Stimulated activated CD8-positive, alpha-beta memory T cell treated with anti-CD3 and anti-CD28 coated beads, Interleukin-2, amount 100 ng/mL, for 48 hours (primary cell): ENCODE data around the gene ULK3.

Experiments used
- DNase-seq, 2 donors: peaks; one replicate each; pipeline ENCODE4 v3.0.0-alpha.2; 2020; ENCODE audit warnings: low read depth in 2 of 2

The ULK3 gene

DNA sequence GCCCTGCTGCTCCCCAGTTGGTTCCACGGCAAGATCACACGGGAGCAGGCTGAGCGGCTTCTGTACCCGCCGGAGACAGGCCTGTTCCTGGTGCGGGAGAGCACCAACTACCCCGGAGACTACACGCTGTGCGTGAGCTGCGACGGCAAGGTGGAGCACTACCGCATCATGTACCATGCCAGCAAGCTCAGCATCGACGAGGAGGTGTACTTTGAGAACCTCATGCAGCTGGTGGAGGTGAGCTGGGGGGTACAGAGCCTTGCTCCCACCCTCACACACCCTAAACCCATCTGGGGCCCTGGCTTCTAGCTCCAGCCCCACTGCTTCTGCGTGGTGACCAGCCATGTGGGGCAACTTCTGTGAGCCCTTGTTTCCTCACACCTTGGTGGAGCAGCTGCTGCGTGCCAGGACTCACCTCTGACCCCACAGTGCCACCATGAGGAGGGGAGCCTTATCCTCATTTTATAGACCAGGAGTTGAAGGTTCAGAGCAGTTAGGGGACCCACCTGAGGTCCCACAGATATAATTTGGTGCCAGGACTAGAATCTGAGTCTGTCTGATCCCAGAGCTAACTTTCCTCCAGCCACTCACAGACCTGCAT is 43.6 kb downstream of the ULK3 start:
- no peak for DNase-seq

DNA sequence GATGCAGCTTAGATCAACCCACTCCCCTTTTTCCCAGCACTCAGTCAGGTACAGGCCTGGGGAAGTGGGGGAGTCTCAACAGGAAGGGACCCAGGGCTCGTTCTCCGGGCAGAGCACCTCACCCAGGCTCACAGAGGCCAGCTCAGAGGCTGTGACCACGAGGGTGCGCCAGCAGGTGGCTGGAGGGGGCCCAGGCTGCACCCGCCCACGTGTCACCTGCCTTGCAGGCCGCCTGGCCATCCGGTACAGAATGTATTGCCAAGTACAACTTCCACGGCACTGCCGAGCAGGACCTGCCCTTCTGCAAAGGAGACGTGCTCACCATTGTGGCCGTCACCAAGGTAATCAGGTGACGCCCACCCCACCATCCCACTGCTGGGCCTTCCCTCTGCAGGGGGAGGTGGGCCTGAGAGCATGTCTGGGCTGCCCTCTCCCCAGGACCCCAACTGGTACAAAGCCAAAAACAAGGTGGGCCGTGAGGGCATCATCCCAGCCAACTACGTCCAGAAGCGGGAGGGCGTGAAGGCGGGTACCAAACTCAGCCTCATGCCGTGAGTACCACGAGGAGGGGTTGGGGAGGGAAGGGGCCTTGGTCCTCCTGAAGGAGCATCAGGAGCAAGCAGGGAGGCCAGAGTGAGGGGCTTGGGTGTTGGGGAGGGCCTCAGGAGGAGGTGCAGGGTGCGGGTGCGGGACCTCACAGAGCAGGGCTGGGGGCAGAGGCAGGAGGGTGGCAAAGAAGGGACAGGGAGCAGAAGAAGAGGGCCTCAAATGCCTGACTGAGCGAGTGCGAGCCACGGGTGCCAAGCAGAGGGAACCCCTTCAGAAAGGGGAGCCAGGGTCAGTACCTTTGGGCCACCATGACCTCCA is 44.3 kb downstream of the ULK3 start:
- no peak for DNase-seq

- peak in 1 of 2 donors; percentile 28 for DNase-seq
Measured at GRCh38 chr15:74795966-74796625, 46.9 kb downstream of the ULK3 start.

DNA sequence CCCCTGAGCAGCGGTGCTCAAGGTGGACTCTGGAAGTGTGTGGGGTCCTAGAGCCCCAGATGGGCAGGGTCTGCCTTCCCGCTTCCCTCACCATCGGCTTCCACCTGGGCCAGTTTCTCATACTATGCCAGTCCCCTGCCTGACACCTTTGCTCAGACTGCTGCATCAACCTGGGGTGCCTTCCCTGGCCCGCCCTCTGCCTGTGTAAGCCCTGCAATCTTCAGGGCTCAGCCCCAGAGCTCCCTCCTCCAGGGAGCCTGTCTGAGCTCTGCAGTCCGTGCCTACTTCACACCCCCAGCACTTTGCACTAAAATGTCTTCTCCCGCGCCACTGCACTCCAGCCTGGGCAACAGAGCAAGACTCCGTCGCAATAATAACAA is 48.0 kb downstream of the ULK3 start:
- no peak for DNase-seq

- DNase-seq: no peak
Measured at GRCh38 chr15:74794248-74794969, 48.5 kb downstream of the ULK3 start.

DNA sequence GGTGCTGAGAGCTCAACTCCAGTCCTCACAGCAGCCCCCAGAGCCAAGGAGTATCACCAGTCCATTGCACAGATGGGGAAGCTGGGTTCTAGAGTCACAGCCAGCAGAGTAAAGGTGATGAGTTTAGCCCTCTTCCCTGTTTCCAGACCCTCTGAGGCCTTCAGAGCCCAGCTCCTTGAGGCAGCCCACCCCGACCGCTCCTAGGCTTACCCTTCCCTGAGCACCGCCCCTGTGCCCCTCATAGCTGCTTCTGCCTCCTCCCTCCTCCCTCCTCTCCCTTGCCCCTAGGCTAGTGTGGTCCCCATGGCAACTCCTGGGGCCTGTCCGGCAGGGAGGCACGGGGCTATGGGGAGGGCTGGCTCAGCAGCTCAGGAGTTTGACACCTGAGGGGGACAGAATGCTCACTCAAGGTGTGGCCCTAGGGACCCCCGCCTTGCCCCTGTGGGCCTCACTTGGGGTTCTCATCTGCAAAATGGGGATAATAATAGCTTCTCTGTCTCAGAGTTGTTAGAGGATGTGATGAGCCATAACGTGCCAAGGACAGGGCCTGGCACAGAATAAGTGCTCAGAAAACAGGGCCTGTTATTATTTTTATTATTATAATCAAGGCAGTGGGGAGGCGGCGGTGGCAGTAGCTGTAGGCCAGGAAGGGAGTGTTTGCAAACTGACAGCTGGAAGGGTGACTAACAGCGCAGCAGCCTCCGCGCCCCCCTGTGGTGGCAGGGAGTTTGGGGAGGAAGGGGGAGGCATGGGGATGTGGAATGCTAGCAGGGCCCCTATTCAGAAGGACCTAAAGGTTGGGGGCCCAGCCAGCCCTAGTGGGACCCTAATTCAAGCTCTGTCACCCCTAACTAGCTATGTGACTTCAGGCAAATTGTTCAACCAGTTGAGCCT is 49.6 kb downstream of the ULK3 start:
- peak in 1 of 2 donors; percentile 55 for DNase-seq

GRCh38 chr15:74792227-74793016 is 50.5 kb downstream of the ULK3 start:
- DNase-seq: no peak

GRCh38 chr15:74791667-74792066 is 51.3 kb downstream of the ULK3 start:
- no peak for DNase-seq

- no peak for DNase-seq
Measured at GRCh38 chr15:74791007-74791406, 51.9 kb downstream of the ULK3 start.

- DNase-seq: peak in 1 of 2 donors; percentile 35
Measured at GRCh38 chr15:74790080-74790916, 52.7 kb downstream of the ULK3 start.

DNA sequence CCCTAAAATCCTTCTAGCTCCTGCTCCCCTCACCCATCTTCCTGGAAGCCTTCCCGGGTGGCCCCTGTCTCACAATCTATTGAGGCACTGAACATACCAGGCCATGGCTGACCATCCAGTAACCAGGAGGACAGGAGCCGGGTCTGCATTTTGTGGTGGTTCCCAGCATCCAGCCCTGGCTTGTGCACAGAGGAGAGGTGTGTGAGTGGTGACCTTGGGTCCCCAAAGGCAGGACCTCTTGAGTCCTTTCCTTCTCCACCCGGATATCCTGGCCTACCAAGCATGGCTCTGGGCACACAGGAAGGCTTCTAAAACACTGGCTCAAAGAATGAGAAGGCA is 53.2 kb downstream of the ULK3 start:
- DNase-seq: no peak

DNA sequence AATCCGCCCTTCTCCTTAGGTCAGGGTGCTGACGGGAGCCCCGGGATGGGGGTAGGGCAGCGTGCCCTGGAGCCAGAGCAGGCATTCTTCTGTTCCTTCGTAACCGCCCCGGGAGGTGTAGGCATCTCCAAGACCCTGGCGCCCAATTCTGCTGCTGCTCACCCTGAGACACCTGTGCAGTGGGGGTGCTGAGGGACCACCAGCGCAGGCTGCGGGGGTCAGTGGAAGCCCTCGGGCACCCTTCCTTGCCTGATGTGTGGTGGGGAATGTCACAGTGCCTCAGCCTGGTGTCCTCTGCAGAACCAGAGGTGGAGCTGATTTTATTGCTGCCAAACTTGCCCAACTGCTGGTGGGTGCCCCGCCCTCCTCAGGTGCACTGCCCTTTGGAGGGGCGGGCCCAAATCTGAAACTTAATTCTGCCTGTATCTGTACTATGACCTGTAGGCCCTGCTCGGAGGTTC is 53.8 kb downstream of the ULK3 start:
- DNase-seq: no peak

GRCh38 chr15:74788683-74789151 is 54.2 kb downstream of the ULK3 start:
- peak in 1 of 2 donors; percentile 25 for DNase-seq

- no peak for DNase-seq
Measured at GRCh38 chr15:74788042-74788682, 54.8 kb downstream of the ULK3 start.

- peak; percentile 88 for DNase-seq
Measured at GRCh38 chr15:74787251-74788041, 55.5 kb downstream of the ULK3 start.

- no peak for DNase-seq
Measured at GRCh38 chr15:74786551-74787165, 56.3 kb downstream of the ULK3 start.
